Epithelial cell of esophagus (primary cell): ENCODE measurements around the gene MON1A.
"Not testable (repeated sequence)": the region's sequence is repeated elsewhere in the genome, so short reads cannot be mapped to it uniquely, and the experiment has no call there.

Experiments used
- DNase-seq: peaks from one replicate; pipeline ENCODE4 v3.0.0; 2010; ENCODE audit warnings: low read depth
- H3K4me3 ChIP-seq: 2 replicates; pipeline ENCODE4 v1.5.1; 2011; ENCODE audit warnings: mild to moderate bottlenecking, low read length, control low read depth
- TF ChIP-seq, protein P1 (sequence below): IDR thresholded peaks from 2 replicates; pipeline ENCODE4 v1.5.1; 2011; ENCODE audit warnings: low read depth, mild to moderate bottlenecking, low read length, control low read depth, inconsistent platforms; ENCODE audit not compliant: insufficient read depth; ENCODE audit errors: missing control alignments

MON1A gene

GRCh38 chr3:49906073-49906743, 23.4 kb downstream of the MON1A start:
- DNase-seq = peak; percentile 63
- TF ChIP-seq, protein P1, sequence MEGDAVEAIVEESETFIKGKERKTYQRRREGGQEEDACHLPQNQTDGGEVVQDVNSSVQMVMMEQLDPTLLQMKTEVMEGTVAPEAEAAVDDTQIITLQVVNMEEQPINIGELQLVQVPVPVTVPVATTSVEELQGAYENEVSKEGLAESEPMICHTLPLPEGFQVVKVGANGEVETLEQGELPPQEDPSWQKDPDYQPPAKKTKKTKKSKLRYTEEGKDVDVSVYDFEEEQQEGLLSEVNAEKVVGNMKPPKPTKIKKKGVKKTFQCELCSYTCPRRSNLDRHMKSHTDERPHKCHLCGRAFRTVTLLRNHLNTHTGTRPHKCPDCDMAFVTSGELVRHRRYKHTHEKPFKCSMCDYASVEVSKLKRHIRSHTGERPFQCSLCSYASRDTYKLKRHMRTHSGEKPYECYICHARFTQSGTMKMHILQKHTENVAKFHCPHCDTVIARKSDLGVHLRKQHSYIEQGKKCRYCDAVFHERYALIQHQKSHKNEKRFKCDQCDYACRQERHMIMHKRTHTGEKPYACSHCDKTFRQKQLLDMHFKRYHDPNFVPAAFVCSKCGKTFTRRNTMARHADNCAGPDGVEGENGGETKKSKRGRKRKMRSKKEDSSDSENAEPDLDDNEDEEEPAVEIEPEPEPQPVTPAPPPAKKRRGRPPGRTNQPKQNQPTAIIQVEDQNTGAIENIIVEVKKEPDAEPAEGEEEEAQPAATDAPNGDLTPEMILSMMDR = peak; percentile 70
- peak overlapping the region; percentile 14 for H3K4me3 ChIP-seq

DNA sequence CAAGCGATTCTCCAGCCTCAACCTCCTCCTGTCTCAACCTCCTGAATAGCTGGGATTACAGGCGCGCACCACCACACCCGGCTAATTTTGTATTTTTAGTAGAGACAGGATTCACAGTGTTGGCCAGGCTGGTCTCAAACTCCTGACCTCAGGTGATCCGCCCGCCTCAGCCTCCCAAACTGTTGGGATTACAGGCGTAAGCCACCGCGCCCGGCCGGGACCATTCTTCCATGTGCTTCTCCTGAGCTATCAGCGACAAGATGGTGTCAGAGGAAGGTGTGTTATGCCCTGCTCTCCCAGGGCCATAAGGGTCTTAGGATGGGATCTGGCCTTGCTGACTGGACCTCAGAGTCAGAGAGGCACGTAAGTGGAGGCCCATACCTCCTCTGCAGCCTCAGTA, 25.2 kb downstream of the MON1A start:
- not testable (repeated sequence) for DNase-seq, H3K4me3 ChIP-seq

DNA sequence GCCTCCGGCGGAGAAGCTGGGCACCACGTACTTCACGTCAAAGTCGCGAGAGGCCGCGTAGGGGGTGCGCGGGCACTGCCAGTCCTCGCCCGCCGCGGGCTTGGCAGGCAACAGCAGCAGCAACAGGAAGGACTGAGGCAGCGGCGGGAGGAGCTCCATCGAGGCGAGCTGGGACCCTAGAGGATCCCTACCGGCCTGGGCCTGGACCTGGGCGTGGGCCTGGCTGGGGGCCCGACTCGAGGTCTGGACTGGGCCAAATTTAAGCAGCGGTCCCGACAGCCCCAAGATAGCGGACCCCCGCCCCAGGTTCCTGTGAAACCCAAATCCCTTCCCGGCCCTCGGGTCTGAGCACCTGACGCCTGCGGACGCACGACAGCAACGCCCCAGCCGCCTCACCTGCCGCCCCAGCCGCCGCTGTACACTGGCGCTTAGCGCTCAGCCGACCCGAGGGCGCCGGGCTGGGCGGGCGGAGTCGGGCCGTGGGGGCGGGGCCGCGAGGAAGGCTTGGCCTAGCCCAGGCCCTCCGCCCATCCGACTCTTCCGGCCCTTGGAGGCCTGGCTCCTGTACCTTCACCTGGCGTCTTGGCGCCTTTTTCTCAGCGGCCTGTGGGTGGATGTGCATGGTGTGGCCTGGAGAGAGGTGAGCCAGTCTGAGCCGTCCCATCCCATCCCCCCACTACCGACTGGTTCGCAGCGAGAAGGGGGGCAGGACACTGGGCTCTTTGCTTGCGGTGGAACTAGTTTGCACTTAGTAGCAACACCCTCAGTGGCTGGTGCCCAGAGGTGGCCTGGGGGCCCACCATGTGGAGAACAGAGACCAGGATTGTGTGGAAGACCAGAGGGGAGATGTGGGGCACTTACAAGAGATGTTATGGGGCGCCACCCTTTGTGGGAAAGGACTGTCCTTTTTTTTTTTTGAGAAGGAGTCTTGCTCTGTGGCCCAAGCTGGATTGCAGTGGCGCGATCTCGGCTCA, 25.9 kb downstream of the MON1A start, which contains the start of gene MST1R:
TSS of gene MST1R (minus strand) at position 423 of the 974 bp plus-strand sequence. CDS start at position 159, 264 bp downstream.
- TF ChIP-seq, protein P1 = no peak
- DNase-seq = peak; percentile 87
- H3K4me3 ChIP-seq = peak within 1 kb of the TSS; percentile 45

DNA sequence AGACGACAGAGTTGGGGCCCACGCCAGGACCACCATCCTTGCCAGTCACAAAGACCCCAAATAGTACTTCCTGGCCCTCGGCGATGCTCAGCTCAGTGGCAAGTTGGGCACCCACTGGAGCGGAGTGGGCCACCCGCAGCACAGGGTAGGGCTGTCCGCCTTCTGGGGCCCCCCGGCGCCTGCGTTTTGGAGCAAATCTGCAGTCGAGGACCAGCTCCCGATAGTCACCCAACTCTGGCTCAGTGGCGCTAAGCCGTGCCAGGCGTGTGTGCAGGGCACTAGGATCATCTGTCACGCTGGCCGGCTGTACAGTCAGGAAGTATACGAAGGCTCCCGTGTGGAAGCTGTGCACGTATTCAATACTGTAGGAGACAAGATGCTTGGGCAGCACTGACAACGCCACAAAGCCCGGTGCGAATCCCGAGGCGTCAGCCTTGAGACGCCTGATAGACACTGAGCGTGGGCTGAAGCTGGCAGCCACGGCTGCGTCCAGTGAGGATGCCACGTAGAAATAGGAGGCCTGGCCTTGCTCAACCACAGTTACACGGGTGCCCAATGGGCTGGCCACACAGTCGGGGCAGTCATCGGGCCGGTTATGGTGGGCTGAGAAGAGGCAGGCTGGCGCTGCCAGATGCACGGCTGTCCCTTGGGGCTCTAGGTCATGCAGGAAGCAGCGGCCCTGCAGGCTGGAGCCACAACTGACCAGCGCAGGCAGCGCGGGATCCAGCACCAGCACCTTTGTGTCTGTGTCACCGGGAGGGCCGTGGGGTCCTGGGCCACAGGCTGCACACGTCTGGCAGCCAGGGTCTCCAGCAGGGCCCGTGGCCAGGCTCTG, 26.9 kb downstream of the MON1A start:
- TF ChIP-seq, protein P1 = no peak
- peak overlapping the region; percentile 45 for H3K4me3 ChIP-seq
- DNase-seq = no peak

GRCh38 chr3:49901366-49902339, 28.0 kb downstream of the MON1A start:
- TF ChIP-seq, protein P1 = no peak
- DNase-seq = peak; percentile 41
- peak overlapping the region; percentile 28 for H3K4me3 ChIP-seq

GRCh38 chr3:49900491-49901153, 29.0 kb downstream of the MON1A start:
- peak; percentile 98 for DNase-seq
- TF ChIP-seq, protein P1 = no peak

More at GRCh38 chr3:49900491-49901153, 29.0 kb downstream of the MON1A start:
- peak overlapping the region; percentile 11 for H3K4me3 ChIP-seq
